ENCODE data around the gene WNT3A. TPM values are rescaled to one million over a fixed set of nuclear protein-coding genes. Genes with fewer than 3 reads are reported as not detected.

WNT3A gene
- total and polyA plus RNA-seq, 2 experiments from 2014 or later = 0.07 to 0.65 TPM

- peak overlapping the region; percentile 87 for H3K4me2 ChIP-seq
- H3K4me3 Mint-ChIP-seq = peak overlapping the region; percentile 63
- no peaks in the 10 kb centered on the region for H3K79me2 ChIP-seq (replicated peaks; ENCODE audit: insufficient read depth)
- no peaks in the 10 kb centered on the region for H3K36me3 ChIP-seq (ENCODE audit: insufficient read depth)
- H3K27ac ChIP-seq (ENCODE audit: low read depth) = no peak overlapping the region
- no peaks in the 10 kb centered on the region for H3F3A ChIP-seq (replicated peaks; ENCODE audit: low read depth)
- 0 out of 3 replicates have a peak, but pooled peaks cover 3% of the 10 kb centered on the region for H3K4me1 Mint-ChIP-seq
- peaks cover 93% of the 10 kb centered on the region for H3K27me3 ChIP-seq (ENCODE audit: insufficient read depth)
- H3K9me3 Mint-ChIP-seq = peaks cover 2% of the 10 kb centered on the region; the same call in 2 of the 3 replicates
- peak overlapping the region; percentile 86 for H2AFZ ChIP-seq
- peaks cover 48% of the 10 kb centered on the region for H3K27me3 Mint-ChIP-seq (ENCODE audit: insufficient read depth, low read depth, poor library complexity)
- H3K9me2 ChIP-seq (ENCODE audit: insufficient read depth) = peaks cover 14% of the 10 kb centered on the region
- peak overlapping the region; percentile 77 for H3K4me3 ChIP-seq
- no peak for TF ChIP-seq CREB1 (CRISPR knock-in tag; IDR thresholded peaks at IDR 0.05; ENCODE audit: low read depth)
- no peak for TF ChIP-seq CTCF (conservative IDR thresholded peaks at IDR 0.05; ENCODE audit: low read depth in 2 of 2)
- peak; percentile 55 for TF ChIP-seq EZH2 (IDR thresholded peaks at IDR 0.05; ENCODE audit: low read depth, unreplicated experiment)
- TF ChIP-seq ZNF114 (CRISPR knock-in tag; IDR thresholded peaks at IDR 0.05) = no peak
- TF ChIP-seq JUNB (IDR thresholded peaks at IDR 0.05; ENCODE audit: unreplicated experiment) = no peak
- H4K20me1 ChIP-seq (replicated peaks; ENCODE audit: insufficient read depth) = no peaks in the 10 kb centered on the region
- no peak overlapping the region for H3K27ac Mint-ChIP-seq
- H3K36me3 Mint-ChIP-seq (ENCODE audit: low read depth) = no peaks in the 10 kb centered on the region
- DNase-seq (ENCODE audit: low spot score) (peak; percentile 59), ATAC-seq (peak; percentile 70)
- H3K4me1 ChIP-seq (ENCODE audit: insufficient read depth) = no peaks in the 10 kb centered on the region
These were observed 30.9 kb downstream of the WNT3A start for GRCh38 chr1:228037401-228038386.

GRCh38 chr1:228038387-228039005 is 31.7 kb downstream of the WNT3A start:
- Histone ChIP-seq H3K4me2 (peak overlapping the region; percentile 87), H3K36me3 (ENCODE audit: insufficient read depth) (no peaks in the 10 kb centered on the region), H3K27me3 (ENCODE audit: insufficient read depth) (peaks cover 93% of the 10 kb centered on the region), H4K20me1 (replicated peaks; ENCODE audit: insufficient read depth) (no peaks in the 10 kb centered on the region), H2AFZ (peak overlapping the region; percentile 86), H3F3A (replicated peaks; ENCODE audit: low read depth) (no peaks in the 10 kb centered on the region), H3K4me1 (ENCODE audit: insufficient read depth) (no peaks in the 10 kb centered on the region), H3K27ac (ENCODE audit: low read depth) (no peak overlapping the region), H3K9me2 (ENCODE audit: insufficient read depth) (peaks cover 15% of the 10 kb centered on the region), H3K79me2 (replicated peaks; ENCODE audit: insufficient read depth) (no peaks in the 10 kb centered on the region), H3K4me3 (peak overlapping the region; percentile 77)
- Mint-ChIP-seq H3K27ac (no peak overlapping the region), H3K9me3 (peaks cover 2% of the 10 kb centered on the region; the same call in 1 of the 3 replicates), H3K4me3 (no peak overlapping the region; the same call in 2 of the 3 replicates), H3K36me3 (ENCODE audit: low read depth) (no peaks in the 10 kb centered on the region), H3K4me1 (0 out of 3 replicates have a peak, but pooled peaks cover 3% of the 10 kb centered on the region), H3K27me3 (ENCODE audit: insufficient read depth, low read depth, poor library complexity) (peaks cover 45% of the 10 kb centered on the region)
- DNase-seq (ENCODE audit: low spot score) (no peak), ATAC-seq (no peak)
- TF ChIP-seq ETS1 (IDR thresholded peaks at IDR 0.05) (no peak), NANOG (IDR thresholded peaks at IDR 0.05; ENCODE audit: borderline replicate concordance) (no peak), CTCF (conservative IDR thresholded peaks at IDR 0.05; ENCODE audit: low read depth in 2 of 2) (no peak), JUNB (IDR thresholded peaks at IDR 0.05; ENCODE audit: unreplicated experiment) (no peak), REST (IDR thresholded peaks at IDR 0.05; ENCODE audit: unreplicated experiment) (no peak), POLR2AphosphoS5 (IDR thresholded peaks at IDR 0.05; ENCODE audit: low read depth) (no peak)

Data from GM23338 (cell line).